OCI-LY1 (cell line): ENCODE measurements around the gene CRYM.

Experiments used
- H2AFZ ChIP-seq: fragments of 200-600 bp; sonication (generic), shearing (Covaris generic); 2 replicates; pipeline ENCODE4 v1.6.0; 2014; ENCODE audit warnings: antibody characterized with exemption, mild to moderate bottlenecking, low read length
- H3F3A ChIP-seq: fragments of 200-600 bp; sonication (generic), shearing (Covaris generic); 2 replicates; pipeline ENCODE4 v1.6.0; 2014; ENCODE audit warnings: mild to moderate bottlenecking, antibody characterized with exemption, low read length, moderate library complexity; ENCODE audit not compliant: insufficient read depth
- H3K27ac ChIP-seq: fragments of 200-600 bp; sonication (generic); 2 replicates; pipeline ENCODE4 v1.5.1; 2014; ENCODE audit warnings: low read length, mixed run types, mild to moderate bottlenecking, low read depth; ENCODE audit not compliant: poor library complexity, severe bottlenecking
- H3K27me3 ChIP-seq: fragments of 200-600 bp; sonication (generic); 2 replicates; pipeline ENCODE4 v1.6.0; 2014; ENCODE audit warnings: antibody characterized with exemption, mild to moderate bottlenecking, low read length, moderate library complexity; ENCODE audit not compliant: insufficient read depth
- H3K36me3 ChIP-seq: fragments of 200-600 bp; sonication (generic); 2 replicates; pipeline ENCODE4 v1.6.1; 2014; ENCODE audit warnings: mild to moderate bottlenecking, antibody characterized with exemption, low read length, moderate library complexity, mixed read lengths; ENCODE audit not compliant: insufficient read depth
- H3K4me1 ChIP-seq: fragments of 200-600 bp; sonication (generic); 2 replicates; pipeline ENCODE4 v1.5.1; 2014; ENCODE audit warnings: mild to moderate bottlenecking, low read length, moderate library complexity; ENCODE audit not compliant: insufficient read depth, severe bottlenecking
- H3K4me2 ChIP-seq: fragments of 200-600 bp; sonication (generic), shearing (Covaris generic); 2 replicates; pipeline ENCODE4 v1.6.1; 2014; ENCODE audit warnings: low read length
- H3K4me3 ChIP-seq: fragments of 200-600 bp; sonication (generic); 2 replicates; pipeline ENCODE4 v1.5.1; 2014; ENCODE audit warnings: low read length, low read depth, mild to moderate bottlenecking, mixed read lengths; ENCODE audit not compliant: poor library complexity, severe bottlenecking
- H3K79me2 ChIP-seq: fragments of 200-600 bp; shearing (Covaris generic); 2 replicates; pipeline ENCODE4 v1.6.1; 2016; ENCODE audit warnings: mixed run types, low read length, mixed read lengths; ENCODE audit not compliant: insufficient read depth
- H3K9ac ChIP-seq: fragments of 200-600 bp; sonication (generic), shearing (Covaris generic); 2 replicates; pipeline ENCODE4 v1.6.1; 2014; ENCODE audit warnings: mild to moderate bottlenecking, low read length, mixed read lengths
- H3K9me2 ChIP-seq: fragments of 200-600 bp; sonication (generic), shearing (Covaris generic); 2 replicates; pipeline ENCODE4 v1.6.1; 2014; ENCODE audit warnings: low read depth, mild to moderate bottlenecking, low read length, mixed read lengths
- H3K9me3 ChIP-seq: fragments of 200-600 bp; shearing (Covaris generic); 2 replicates; pipeline ENCODE4 v1.6.1; 2014; ENCODE audit warnings: low read length, mixed read lengths
- H4K20me1 ChIP-seq: fragments of 200-600 bp; sonication (generic), shearing (Covaris generic); 2 replicates; pipeline ENCODE4 v1.6.0; 2016; ENCODE audit warnings: mild to moderate bottlenecking, low read length; ENCODE audit not compliant: insufficient read depth
- EZH2 ChIP-seq: fragments of 200-600 bp; sonication (generic), shearing (Covaris generic); IDR thresholded peaks from 2 replicates; pipeline ENCODE4 v1.8.0; 2017; ENCODE audit warnings: borderline replicate concordance, mixed run types, mild to moderate bottlenecking, antibody characterized with exemption, low read length, moderate library complexity, mixed read lengths
- TF ChIP-seq, protein P1 (sequence below): fragments of 200-600 bp; sonication (generic), shearing (Covaris generic); IDR thresholded peaks from 2 replicates; pipeline ENCODE4 v1.5.1; 2017; ENCODE audit warnings: mild to moderate bottlenecking, antibody characterized with exemption, low read length, moderate library complexity, mixed read lengths

The CRYM gene

DNA sequence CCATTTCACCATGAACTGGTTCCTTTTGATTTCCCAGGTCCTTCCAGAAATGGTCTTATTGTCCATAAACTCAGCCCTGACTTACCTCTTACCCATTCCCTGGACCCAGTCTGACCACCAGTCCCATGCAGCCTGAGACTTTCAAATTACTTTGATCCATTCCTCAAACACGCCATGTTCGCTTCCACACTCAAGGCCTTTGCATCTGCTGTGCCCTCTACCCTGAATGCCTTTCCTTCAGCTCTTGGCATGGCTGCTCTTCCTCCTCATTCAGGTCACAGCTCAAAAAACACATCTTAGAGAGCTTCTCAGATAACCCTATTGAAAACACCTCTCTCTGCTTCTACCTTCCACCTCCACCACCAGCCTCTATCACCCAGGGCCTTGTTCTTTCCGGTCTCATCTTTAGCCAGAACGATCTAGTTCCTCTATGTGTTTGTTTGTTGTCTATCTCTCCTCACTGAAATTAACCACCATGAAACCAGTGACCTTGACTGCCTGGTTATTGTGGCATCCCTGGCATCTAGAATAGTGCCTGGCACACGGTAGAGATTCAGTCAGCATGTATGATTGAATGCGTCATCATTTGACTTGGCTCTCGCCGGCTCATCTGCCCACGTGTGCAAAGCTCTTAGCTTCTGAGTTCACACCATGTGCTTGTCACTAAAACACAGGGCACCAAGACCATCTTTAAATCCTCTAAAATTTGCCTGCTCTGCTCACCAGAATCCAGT lies 12.8 kb downstream of the CRYM start:
- Histone ChIP-seq H3K4me2 (no peak overlapping the region), H2AFZ (no peak overlapping the region), H3K36me3 (no peaks in the 10 kb centered on the region), H3F3A (no peaks in the 10 kb centered on the region), H3K27ac (no peak overlapping the region), H4K20me1 (no peaks in the 10 kb centered on the region), H3K27me3 (0 out of 2 replicates have a peak, but pooled peaks cover 4% of the 10 kb centered on the region), H3K79me2 (no peaks in the 10 kb centered on the region), H3K4me1 (peaks cover 32% of the 10 kb centered on the region), H3K4me3 (no peak overlapping the region), H3K9me3 (no peaks in the 10 kb centered on the region), H3K9ac (no peak overlapping the region), H3K9me2 (no peaks in the 10 kb centered on the region)
- TF ChIP-seq EZH2: no peak
- TF ChIP-seq, protein P1, sequence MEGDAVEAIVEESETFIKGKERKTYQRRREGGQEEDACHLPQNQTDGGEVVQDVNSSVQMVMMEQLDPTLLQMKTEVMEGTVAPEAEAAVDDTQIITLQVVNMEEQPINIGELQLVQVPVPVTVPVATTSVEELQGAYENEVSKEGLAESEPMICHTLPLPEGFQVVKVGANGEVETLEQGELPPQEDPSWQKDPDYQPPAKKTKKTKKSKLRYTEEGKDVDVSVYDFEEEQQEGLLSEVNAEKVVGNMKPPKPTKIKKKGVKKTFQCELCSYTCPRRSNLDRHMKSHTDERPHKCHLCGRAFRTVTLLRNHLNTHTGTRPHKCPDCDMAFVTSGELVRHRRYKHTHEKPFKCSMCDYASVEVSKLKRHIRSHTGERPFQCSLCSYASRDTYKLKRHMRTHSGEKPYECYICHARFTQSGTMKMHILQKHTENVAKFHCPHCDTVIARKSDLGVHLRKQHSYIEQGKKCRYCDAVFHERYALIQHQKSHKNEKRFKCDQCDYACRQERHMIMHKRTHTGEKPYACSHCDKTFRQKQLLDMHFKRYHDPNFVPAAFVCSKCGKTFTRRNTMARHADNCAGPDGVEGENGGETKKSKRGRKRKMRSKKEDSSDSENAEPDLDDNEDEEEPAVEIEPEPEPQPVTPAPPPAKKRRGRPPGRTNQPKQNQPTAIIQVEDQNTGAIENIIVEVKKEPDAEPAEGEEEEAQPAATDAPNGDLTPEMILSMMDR: no peak

DNA sequence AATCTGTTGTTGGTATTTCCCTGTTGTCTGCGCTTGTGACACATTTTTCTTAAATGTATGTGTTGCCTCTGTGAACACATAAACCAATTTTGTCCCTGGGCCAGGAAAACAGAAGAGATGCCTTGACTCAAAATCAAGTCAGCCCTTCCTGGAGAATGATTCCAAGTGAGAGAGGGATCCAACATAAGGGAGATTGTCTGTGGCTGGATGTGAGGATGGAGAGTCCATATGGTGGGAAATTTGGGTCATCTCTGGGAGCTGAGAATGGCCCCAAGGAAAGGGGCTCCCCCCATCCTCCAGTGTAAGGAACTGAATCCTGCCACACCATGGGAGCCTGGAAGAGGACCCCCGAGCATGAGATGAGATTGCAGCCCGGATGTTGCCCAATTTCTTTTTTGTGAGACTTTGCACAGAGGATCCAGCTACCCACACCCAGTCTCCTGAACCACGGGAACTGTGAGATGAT lies 13.5 kb downstream of the CRYM start:
- Histone ChIP-seq H3K27ac (no peak overlapping the region), H3K9me2 (no peaks in the 10 kb centered on the region), H3K36me3 (no peaks in the 10 kb centered on the region), H3K4me1 (peaks cover 32% of the 10 kb centered on the region), H3K4me3 (no peak overlapping the region), H4K20me1 (no peaks in the 10 kb centered on the region), H2AFZ (no peak overlapping the region), H3K9me3 (no peaks in the 10 kb centered on the region), H3K79me2 (no peaks in the 10 kb centered on the region), H3K27me3 (0 out of 2 replicates have a peak, but pooled peaks cover 4% of the 10 kb centered on the region), H3K4me2 (no peak overlapping the region), H3F3A (no peaks in the 10 kb centered on the region), H3K9ac (no peak overlapping the region)
- TF ChIP-seq, protein P1: no peak
- no peak for TF ChIP-seq EZH2

DNA sequence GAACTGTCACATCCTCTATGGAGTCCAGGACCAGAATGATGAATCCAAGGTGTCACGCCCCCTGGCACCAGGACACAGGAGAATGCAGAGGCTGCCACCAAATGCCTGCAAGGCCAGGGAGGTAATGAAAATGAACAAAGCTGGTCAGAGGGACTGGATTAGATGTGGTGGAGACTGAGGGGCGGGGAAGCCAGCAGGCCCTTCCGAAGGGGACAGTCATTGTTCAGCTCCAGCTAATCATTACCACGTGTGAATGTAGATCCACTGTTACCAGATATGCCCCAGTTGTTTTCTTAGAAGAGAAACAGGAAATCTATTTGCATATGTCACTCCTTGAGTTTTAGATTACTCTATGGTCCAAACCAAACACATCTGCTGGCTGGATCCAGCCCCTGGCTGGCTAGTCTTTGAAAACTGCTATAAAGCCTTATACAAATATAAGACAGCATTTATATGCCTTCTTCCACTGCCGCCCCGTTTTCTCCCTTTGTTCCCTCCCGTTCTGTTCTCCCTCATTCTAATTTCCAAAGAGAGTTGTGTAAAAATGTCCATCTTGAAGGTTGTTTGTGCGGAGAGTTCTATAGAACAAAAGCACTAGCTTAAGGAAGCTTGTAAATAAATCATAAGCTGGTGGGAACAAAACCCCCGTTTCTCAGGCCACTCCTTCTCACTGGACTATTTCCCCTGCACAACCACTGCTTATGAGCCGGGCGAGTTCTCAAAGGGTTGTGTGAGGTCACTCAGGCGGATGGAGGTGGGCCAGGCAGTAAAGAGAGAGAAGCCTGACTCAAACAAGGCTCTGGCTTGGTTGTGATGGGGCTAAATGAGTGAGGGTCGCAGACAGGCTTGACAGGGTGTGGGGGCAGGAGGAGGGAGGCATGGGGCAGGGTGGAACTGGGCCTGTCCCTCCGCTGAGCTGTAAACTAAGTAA lies 14.2 kb downstream of the CRYM start:
- H3K9me3 ChIP-seq: no peaks in the 10 kb centered on the region
- no peaks in the 10 kb centered on the region for H3K36me3 ChIP-seq
- H2AFZ ChIP-seq: no peak overlapping the region
- no peak overlapping the region for H3K9ac ChIP-seq
- H3K27ac ChIP-seq: no peak overlapping the region
- no peaks in the 10 kb centered on the region for H3K79me2 ChIP-seq
- peak overlapping the region; percentile 3; the same call in 1 of the 2 replicates for H3K4me2 ChIP-seq
- H3K4me1 ChIP-seq: peaks cover 32% of the 10 kb centered on the region
- no peak overlapping the region for H3K4me3 ChIP-seq
- H3F3A ChIP-seq: no peaks in the 10 kb centered on the region
- H4K20me1 ChIP-seq: no peaks in the 10 kb centered on the region
- H3K27me3 ChIP-seq: 0 out of 2 replicates have a peak, but pooled peaks cover 4% of the 10 kb centered on the region
- no peaks in the 10 kb centered on the region for H3K9me2 ChIP-seq
- TF ChIP-seq, protein P1: no peak
- TF ChIP-seq EZH2: no peak
